Stimulated activated naive CD8-positive, alpha-beta T cell treated with anti-CD3 and anti-CD28 coated beads, Interleukin-15, Interleukin-2, amounts not matched to agents 100 U/mL and 50 U/mL, for 24 hours (primary cell): ENCODE results near the gene TSSC4.

ENCODE experiments used
- ATAC-seq: fragments of 150-1000 bp; cut with Tn5 transposase; one replicate; pipeline ENCODE4 v1.10.0; 2021
- DNase-seq: peaks from one replicate; pipeline ENCODE4 v3.0.0; 2021

The TSSC4 gene

GRCh38 chr11:2369320-2369719 lies 31.2 kb upstream of the TSSC4 start:
- ATAC-seq (no peak), DNase-seq (no peak)

- DNase-seq, result no peak
- no peak for ATAC-seq
Observed at GRCh38 chr11:2369896-2370295, 30.7 kb upstream of the TSSC4 start.

DNA sequence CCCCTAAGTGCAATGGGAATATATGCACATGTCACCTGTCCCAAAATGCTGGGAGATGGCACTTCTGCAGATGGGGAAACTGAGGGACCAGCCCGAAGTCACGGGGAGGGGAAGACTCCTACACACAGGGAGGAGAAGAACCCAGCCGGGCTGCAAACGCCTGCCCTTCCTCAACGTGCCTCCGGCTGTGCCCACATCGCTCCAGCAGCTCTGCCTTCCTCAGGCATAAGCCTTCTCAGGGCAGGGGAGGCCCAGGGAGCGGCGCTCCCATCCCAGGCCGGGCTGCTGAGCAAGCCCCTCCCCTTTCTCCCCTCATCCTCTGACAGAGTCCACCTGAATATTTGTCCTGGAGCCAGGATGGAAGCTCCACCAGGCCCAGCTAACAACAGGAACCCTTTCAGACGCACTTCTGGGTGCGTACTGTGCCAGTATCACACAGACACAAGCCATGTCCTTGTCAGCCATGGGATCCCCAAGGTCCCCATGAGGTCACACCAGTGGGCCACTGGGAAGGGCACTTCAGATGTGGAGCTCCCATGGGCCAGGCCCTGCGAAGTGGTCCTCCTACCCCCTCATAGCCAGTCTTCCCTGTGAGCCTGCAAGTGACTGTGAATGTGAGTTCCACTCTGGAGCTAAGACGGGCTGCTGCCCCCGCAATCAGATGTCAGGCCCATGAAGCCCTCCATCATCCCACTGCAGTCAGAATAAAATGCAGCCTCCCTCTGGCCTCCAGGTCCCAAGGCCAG lies 25.9 kb upstream of the TSSC4 start:
- ATAC-seq, result no peak

GRCh38 chr11:2375341-2375853 lies 25.2 kb upstream of the TSSC4 start:
- no peak for DNase-seq

More for the DNA sequence above, 25.9 kb upstream of the TSSC4 start:
- DNase-seq, result no peak

GRCh38 chr11:2375964-2376551 lies 24.5 kb upstream of the TSSC4 start:
- DNase-seq, result no peak
- no peak for ATAC-seq

More at GRCh38 chr11:2375341-2375853, 25.2 kb upstream of the TSSC4 start:
- ATAC-seq, result no peak

DNA sequence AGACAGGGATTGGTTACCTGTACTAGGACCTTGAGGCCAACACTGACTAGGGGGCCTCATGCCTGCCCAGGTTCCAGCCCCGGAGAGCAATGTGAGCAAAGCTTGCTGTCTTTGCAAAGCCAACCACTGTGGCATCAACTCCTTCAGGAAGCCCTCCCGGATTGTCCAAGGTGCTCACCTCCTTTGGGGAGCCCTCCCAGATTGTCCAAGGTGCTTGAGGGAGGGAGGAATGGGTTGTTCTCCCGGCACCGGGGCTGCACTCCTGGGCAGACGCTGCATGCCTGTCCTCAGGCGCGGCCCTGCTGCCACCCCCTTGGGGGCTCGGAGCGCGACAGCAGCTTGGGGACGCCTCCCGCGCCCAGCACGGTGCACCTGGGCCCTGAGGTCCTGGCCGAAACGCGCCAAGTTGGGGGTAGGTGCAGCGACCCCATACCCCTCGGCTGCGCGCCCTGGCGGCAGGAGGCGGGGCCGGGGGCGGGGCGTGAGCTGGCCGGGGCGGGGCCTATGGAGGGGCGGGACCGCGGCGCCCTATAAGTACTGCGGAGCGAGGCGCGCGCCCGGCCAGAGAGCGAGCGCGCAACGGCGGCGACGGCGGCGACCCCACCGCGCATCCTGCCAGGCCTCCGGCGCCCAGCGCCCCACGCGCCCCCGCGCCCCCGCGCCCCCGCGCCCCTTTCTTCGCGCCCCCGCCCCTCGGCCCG lies 23.6 kb upstream of the TSSC4 start, which contains the start of gene CD81:
Gene CD81 (plus strand): TSS at position 560 of the 701 bp plus-strand sequence. CDS start 240 bp downstream, outside the sequence.
- peak; percentile 73 for DNase-seq
- peak; percentile 70 for ATAC-seq

DNA sequence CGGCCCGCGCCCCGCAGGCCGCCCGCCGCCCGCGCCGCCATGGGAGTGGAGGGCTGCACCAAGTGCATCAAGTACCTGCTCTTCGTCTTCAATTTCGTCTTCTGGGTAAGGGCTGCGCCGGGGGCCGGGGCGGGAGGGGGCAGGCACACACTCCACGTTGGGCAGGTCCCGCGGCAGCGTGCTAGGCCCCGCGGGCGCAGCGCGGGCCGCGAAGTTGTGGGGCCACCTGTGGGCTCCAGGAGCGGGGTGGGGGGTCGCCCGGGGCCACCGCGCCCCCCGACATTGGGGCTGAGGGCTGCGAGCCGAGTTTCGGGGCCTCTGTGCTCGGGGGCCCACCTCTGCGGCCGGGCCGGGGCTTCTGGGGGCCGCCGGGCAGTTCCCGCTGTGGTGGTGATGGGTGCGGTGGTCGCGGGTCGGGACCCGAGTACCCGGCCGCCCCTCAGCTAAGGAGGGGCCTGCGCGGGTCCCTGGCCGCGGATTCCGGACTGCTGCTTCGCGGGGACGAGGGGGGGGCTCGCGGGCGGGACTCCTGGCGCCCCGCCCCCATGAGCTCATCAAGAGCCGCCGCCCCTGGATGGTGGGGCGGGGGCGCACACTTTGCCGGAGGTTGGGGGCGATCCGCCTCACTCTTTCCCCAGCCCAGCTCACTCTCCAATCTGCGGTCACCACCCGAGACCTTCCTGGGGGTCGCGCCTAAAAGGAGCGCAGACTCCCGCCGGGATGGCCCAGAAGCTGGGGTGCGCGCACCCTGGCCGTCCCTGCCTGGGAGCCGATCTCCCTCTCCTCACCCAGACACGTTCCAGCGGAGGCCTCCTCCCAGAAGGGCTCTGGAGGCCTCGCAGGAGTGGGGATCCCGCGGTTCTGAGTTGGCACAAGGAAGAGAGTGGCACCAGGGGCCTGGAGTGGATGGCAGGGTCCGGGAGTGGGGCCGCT lies 22.8 kb upstream of the TSSC4 start:
- DNase-seq (peak; percentile 71), ATAC-seq (peak; percentile 38)

GRCh38 chr11:2378527-2379210 lies 21.9 kb upstream of the TSSC4 start:
- ATAC-seq (no peak), DNase-seq (no peak)

DNA sequence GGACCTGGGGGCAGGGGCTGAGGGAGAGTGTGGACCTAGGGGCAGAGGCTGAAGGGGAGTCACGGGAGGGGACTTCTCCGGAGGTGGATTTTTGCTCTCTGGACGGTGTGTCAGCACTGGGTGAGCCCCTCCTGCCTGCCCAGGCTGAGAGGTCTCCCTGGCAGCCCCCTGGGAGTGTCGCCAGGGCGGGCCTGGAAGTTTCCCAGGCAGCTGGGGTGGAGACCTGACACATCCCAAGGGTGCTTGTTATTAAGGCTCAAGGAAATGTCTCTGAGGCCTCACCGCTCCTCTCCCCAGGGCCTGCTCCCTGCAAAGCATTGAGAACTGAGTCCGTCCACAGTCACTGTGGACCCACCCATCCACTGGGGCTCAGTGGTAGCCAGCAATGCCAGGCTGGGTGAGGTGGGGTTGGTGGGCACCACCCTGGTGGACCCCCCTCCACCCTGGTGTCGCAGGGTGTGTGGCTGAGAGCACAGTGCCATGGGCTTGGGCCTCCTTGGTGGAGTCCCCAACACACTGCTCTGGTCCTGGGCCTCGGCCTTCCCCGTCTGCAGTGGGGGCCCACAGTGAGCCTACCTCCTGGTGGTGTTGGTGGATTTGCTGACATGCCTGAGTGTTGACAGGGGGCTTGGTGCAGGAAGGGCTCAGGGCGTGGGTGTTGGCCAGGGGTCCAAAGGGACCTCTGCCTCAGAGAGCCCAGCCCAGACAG lies 20.9 kb upstream of the TSSC4 start:
- ATAC-seq, result no peak
- DNase-seq, result no peak

DNA sequence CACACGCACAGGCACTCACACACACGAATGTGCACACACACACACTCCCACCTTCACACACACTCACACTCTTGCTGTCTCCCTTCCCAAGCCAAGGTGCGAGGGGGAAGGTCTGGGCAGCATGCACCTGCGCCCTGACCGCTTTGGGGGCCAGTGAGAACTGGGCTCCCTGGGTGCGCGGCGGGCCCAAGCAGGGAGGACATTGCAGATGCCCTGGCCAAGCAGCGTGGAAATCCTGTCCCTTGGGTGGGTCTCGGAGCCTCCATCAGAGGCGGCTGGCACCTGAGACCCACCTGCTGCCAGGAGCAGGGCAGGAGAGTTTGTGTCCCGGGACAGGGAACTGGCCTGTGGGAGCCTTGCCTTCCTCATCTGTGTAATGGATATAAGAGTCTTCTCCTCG lies 20.2 kb upstream of the TSSC4 start:
- DNase-seq, result no peak
- ATAC-seq, result no peak

DNA sequence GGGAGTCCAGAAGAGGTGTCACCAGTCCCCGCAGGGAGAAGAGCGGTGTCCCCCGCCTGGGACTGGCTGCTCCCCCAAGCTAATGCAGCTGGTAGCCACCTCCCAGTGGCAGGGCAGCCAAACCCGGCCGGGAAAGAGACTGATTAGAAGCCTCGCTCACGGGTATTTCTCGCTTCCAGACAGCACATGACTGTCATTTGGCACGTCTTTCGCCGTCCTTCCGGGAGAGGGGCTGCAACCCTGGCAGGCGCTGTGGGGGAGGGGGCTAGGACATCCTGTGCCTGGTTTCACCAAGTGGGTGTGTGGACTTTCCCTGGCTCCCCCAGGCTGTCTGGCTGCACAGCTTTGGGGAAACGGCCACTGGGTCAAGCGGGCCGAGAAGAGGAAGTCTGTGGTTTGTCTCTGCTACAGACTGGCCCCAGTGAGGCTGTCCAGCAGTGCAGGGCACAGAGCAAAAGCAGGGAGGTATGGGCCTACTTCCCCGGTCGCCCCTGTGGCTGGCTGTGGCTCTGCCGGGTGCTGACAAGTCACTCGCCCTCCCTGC lies 19.7 kb upstream of the TSSC4 start:
- DNase-seq, result no peak
- no peak for ATAC-seq

GRCh38 chr11:2381494-2382128 lies 18.9 kb upstream of the TSSC4 start:
- ATAC-seq (no peak), DNase-seq (no peak)

DNA sequence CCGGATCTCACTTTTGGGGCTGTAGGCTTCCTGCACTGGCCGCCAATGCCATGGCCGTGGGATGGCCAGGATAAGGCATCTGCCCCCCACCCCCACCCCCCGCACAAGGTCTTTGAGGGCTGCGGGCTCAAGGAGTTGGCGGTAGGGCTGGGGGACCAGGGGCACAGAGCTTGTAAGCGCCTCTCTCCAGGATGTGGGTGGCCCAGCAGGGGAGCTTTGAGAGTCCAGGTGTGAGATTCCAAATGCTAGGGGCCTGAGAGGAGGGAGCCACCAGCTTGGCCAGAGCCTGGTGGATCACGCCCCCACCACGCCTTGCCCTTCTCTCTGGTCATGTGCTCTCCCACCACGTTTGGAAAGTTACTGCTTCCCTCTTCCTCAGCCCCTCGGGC lies 18.4 kb upstream of the TSSC4 start:
- no peak for ATAC-seq
- DNase-seq, result no peak

DNA sequence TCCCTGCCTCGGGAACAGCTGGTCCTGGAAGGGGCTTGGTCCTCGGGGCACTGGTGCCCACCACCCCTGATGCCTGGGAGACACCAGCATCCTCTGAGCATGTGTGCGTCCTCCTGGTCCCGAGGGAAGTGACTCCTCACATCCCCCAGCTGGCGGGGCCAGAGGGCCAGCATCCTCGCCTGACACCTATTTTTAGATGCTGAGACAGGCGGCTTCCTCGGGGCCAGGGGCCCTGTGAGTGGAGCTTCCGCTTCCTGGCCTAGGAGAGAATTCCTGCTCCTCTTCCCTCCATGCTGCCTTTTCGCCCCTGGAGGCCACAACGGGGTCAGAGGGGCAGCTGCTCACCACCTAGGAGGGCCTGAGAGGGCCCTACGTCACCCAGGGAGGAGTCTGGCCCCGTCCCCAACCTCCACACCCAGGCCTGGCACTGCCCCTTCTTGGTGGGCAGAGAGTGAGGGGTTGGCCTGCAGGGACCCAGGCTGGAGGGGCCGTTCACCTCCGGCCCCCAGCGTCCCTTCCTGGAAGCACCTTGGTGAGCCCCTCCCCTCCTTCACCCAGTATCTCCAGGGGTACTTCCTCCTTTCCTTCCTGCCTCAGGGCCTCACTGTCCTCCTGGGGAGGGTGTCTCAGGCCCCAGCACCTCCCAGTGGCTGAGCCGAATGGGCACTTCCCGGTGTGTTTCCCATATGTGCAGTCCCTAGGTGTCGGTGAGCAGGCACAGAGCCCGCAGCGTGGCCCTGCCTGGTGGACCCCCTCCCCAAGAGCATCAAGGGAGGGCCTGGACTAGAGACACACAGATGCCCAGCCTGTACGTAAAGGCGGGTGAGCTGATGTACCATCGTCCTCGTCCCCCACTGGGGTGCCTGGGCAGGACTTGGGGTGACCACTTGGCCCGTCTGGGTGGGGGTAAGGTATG lies 17.4 kb upstream of the TSSC4 start:
- DNase-seq, result no peak
- ATAC-seq, result no peak

DNA sequence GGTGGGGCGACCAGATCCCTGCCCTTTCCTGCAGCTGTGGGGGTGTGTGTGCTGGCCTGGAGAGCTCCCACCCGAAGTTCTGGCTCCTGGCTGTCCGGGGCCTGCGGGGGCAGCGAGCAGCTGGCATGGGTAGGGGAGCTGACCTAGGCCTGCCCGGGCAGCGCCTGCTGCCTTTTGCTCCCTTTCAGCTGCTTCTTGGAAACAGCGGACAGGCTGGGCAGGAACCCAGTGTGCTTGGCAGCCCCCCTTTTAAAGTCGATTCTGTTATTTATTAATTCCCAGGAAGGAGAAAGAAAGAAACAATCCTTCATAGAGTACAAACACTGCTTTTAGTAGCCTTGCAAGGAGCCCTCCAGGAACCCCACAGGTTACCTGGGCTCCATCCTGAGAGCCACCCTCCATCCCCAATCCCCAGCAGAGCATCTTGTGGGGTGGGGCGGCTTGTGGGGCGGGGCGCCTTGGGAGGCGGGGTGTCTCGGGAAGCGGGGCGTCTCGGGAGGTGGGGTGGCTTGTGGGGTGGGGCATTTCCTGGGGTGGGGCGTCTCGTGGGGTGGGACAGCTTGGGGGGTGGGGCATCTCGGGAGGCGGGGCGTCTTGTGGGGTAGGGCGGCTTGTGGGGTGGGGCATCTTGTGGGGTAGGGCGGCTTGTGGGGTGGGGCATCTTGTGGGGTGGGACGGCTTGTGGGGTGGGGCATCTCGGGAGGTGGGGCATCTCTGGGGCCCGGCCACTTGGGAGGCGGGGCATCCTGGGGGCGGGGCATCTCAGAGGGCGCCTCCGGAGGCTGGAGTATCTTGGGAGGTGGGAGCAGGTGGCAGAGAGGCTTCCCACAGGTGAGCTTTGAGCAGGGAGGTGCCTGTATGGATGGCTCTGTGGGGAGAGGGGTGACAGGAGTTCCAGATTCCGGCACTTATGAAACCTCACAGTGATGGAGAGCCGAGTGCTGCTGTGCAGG lies 16.4 kb upstream of the TSSC4 start:
- no peak for ATAC-seq
- DNase-seq, result peak; percentile 53

GRCh38 chr11:2385156-2386151 lies 15.1 kb upstream of the TSSC4 start:
- DNase-seq, result no peak
- no peak for ATAC-seq
